Neural progenitor cell (in vitro differentiated cells): ENCODE data around the gene KBTBD6. TPM values are rescaled to one million over a fixed set of nuclear protein-coding genes. Genes with fewer than 3 reads are reported as not detected.

Experiments used
- DNase-seq: peaks from one replicate; pipeline ENCODE4 v3.0.0-alpha.2; 2016; ENCODE audit warnings: low spot score
- H2AFZ ChIP-seq: fragments of 200-600 bp; sonication (generic); replicated peaks from 2 replicates; pipeline ENCODE4 v1.6.1; 2016; ENCODE audit warnings: antibody characterized with exemption
- H3F3A ChIP-seq: fragments of 200-600 bp; sonication (generic); 2 replicates; pipeline ENCODE4 v1.6.1; 2016; ENCODE audit warnings: antibody characterized with exemption, low read depth
- H3K27ac ChIP-seq: fragments of 200-600 bp; sonication (generic); 2 replicates; pipeline ENCODE4 v1.5.1; 2016; ENCODE audit warnings: mild to moderate bottlenecking
- H3K27me3 ChIP-seq: fragments of 200-600 bp; sonication (generic); 2 replicates; pipeline ENCODE4 v1.6.1; 2016; ENCODE audit warnings: mild to moderate bottlenecking, moderate library complexity
- H3K36me3 ChIP-seq: fragments of 200-600 bp; sonication (generic); 2 replicates; pipeline ENCODE4 v1.5.1; 2016
- H3K4me1 ChIP-seq: fragments of 200-600 bp; sonication (generic); 2 replicates; pipeline ENCODE4 v1.6.1; 2016; ENCODE audit warnings: mixed run types
- H3K4me2 ChIP-seq: fragments of 200-600 bp; sonication (generic); 2 replicates; pipeline ENCODE4 v1.6.1; 2016
- H3K4me3 ChIP-seq: fragments of 200-600 bp; sonication (generic); 2 replicates; pipeline ENCODE4 v1.5.1; 2016
- H3K79me2 ChIP-seq: fragments of 200-600 bp; sonication (generic); 2 replicates; pipeline ENCODE4 v1.6.1; 2016; ENCODE audit warnings: low read depth
- H3K9ac ChIP-seq: fragments of 200-600 bp; sonication (generic); 2 replicates; pipeline ENCODE4 v1.6.1; 2016
- H3K9me3 ChIP-seq: fragments of 200-600 bp; sonication (generic); 2 replicates; pipeline ENCODE4 v1.5.1; 2016; ENCODE audit warnings: low read depth
- H4K20me1 ChIP-seq: fragments of 200-600 bp; sonication (generic); 2 replicates; pipeline ENCODE4 v1.6.1; 2016; ENCODE audit warnings: low read depth
- H3K27ac Mint-ChIP-seq: 3 replicates; pipeline ENCODE4 v1.8.0; 2021; ENCODE audit warnings: mixed read lengths
- H3K27me3 Mint-ChIP-seq: 2 replicates; pipeline ENCODE4 v1.8.0; 2022; ENCODE audit warnings: low read depth, mild to moderate bottlenecking, inconsistent platforms, moderate library complexity, mixed read lengths; ENCODE audit not compliant: insufficient read depth
- H3K36me3 Mint-ChIP-seq: 3 replicates; pipeline ENCODE4 v1.8.0; 2021; ENCODE audit warnings: mixed read lengths
- H3K4me1 Mint-ChIP-seq: 3 replicates; pipeline ENCODE4 v1.8.0; 2021; ENCODE audit warnings: mixed read lengths
- H3K4me3 Mint-ChIP-seq: 3 replicates; pipeline ENCODE4 v1.8.0; 2021; ENCODE audit warnings: mild to moderate bottlenecking, moderate library complexity, mixed read lengths
- H3K9me3 Mint-ChIP-seq: 3 replicates; pipeline ENCODE4 v1.8.0; 2020; ENCODE audit warnings: mixed read lengths
- CTCF ChIP-seq: fragments of 200-600 bp; sonication (generic); IDR thresholded peaks from 2 replicates; pipeline ENCODE4 v1.5.1; 2017; ENCODE audit warnings: antibody characterized with exemption, mild to moderate bottlenecking
- EZH2 ChIP-seq: fragments of 200-600 bp; sonication (generic); IDR thresholded peaks from 2 replicates; pipeline ENCODE4 v1.6.1; 2017; ENCODE audit warnings: antibody characterized with exemption, mild to moderate bottlenecking, moderate library complexity
- EZH2phosphoT487 ChIP-seq: fragments of 200-600 bp; sonication (generic); IDR thresholded peaks from 2 replicates; pipeline ENCODE4 v1.6.1; 2017; ENCODE audit warnings: antibody characterized with exemption
- total RNA-seq: library from RNA; depleted of rRNA; stranded (reverse); fragments of >200 nt; gene quantifications from 2 replicates; pipeline ENCODE4 v1.2.3, GENCODE V29; 2015; ENCODE audit warnings: low replicate concordance

KBTBD6 gene
- total RNA-seq, 1 donor from 2014 or later = 14.4 TPM

GRCh38 chr13:41130356-41130755 is 2.2 kb downstream of the KBTBD6 start:
- Histone ChIP-seq H3K4me3 (peak overlapping the region; percentile 30), H3K9ac (peak overlapping the region; percentile 36), H3K27me3 (no peaks in the 10 kb centered on the region), H3K4me1 (peaks cover 19% of the 10 kb centered on the region), H3K36me3 (no peaks in the 10 kb centered on the region), H4K20me1 (no peaks in the 10 kb centered on the region), H3K79me2 (peaks cover 58% of the 10 kb centered on the region), H3K27ac (no peak overlapping the region), H3F3A (no peaks in the 10 kb centered on the region), H3K4me2 (peak overlapping the region; percentile 71), H3K9me3 (no peaks in the 10 kb centered on the region), H2AFZ (no peak overlapping the region)
- H3K4me1 Mint-ChIP-seq = peaks cover 28% of the 10 kb centered on the region
- H3K4me3 Mint-ChIP-seq = peak overlapping the region; percentile 96
- no peak for TF ChIP-seq CTCF
- TF ChIP-seq EZH2phosphoT487 = no peak
- TF ChIP-seq EZH2 = no peak
- peaks cover 8% of the 10 kb centered on the region for H3K27me3 Mint-ChIP-seq
- DNase-seq = no peak
- H3K27ac Mint-ChIP-seq = no peak overlapping the region
- peaks cover 20% of the 10 kb centered on the region for H3K36me3 Mint-ChIP-seq
- H3K9me3 Mint-ChIP-seq = no peaks in the 10 kb centered on the region

- Mint-ChIP-seq H3K4me1 (peaks cover 20% of the 10 kb centered on the region), H3K27ac (no peak overlapping the region)
- no peak overlapping the region for H3K4me2 ChIP-seq
Measured at GRCh38 chr13:41127701-41128100, 4.9 kb downstream of the KBTBD6 start.

DNA sequence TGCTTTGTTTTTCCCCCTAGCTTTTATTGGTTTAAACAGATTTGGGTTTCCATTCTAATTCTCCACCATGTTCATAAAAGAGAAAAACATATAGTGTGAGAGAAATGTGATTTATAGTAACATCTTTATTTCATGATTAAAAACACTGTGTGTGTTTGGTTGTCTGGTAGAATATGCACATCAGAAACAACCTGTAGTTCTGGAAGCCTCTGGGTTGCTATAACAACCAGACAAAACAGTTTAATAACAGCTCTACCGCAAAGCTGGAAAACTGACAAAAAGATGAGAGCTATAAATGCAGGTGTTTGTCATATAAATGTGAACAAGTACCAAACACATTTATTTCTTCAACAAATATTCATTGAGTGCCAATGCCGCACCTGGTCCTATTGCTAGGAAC is 9.8 kb downstream of the KBTBD6 start:
- no peaks in the 10 kb centered on the region for H3K27me3 ChIP-seq
- H3K9ac ChIP-seq = no peak overlapping the region
- TF ChIP-seq CTCF (no peak), EZH2phosphoT487 (no peak), EZH2 (no peak)
- H3K79me2 ChIP-seq = peaks cover 3% of the 10 kb centered on the region
- peaks cover 4% of the 10 kb centered on the region for H3K27me3 Mint-ChIP-seq
- peaks cover 4% of the 10 kb centered on the region for H3K36me3 Mint-ChIP-seq
- H2AFZ ChIP-seq = no peak overlapping the region
- H3K4me1 Mint-ChIP-seq = no peaks in the 10 kb centered on the region
- no peak overlapping the region for H3K27ac Mint-ChIP-seq
- H3K4me2 ChIP-seq = no peak overlapping the region
- H3K36me3 ChIP-seq = no peaks in the 10 kb centered on the region
- H3F3A ChIP-seq = no peaks in the 10 kb centered on the region
- no peak overlapping the region for H3K4me3 ChIP-seq
- no peaks in the 10 kb centered on the region for H4K20me1 ChIP-seq
- H3K4me1 ChIP-seq = no peaks in the 10 kb centered on the region
- H3K9me3 ChIP-seq = no peaks in the 10 kb centered on the region
- H3K9me3 Mint-ChIP-seq = no peaks in the 10 kb centered on the region
- no peak overlapping the region for H3K27ac ChIP-seq
- DNase-seq = no peak
- H3K4me3 Mint-ChIP-seq = no peak overlapping the region

More at GRCh38 chr13:41127701-41128100, 4.9 kb downstream of the KBTBD6 start:
- Histone ChIP-seq H3K36me3 (no peaks in the 10 kb centered on the region), H3K9ac (no peak overlapping the region), H2AFZ (no peak overlapping the region), H3K79me2 (peaks cover 45% of the 10 kb centered on the region), H3K27ac (no peak overlapping the region), H3F3A (no peaks in the 10 kb centered on the region), H3K9me3 (no peaks in the 10 kb centered on the region), H3K4me3 (no peak overlapping the region), H3K4me1 (peaks cover 19% of the 10 kb centered on the region), H3K27me3 (no peaks in the 10 kb centered on the region), H4K20me1 (no peaks in the 10 kb centered on the region)
- Mint-ChIP-seq H3K36me3 (peaks cover 22% of the 10 kb centered on the region), H3K27me3 (peaks cover 8% of the 10 kb centered on the region), H3K4me3 (no peak overlapping the region), H3K9me3 (no peaks in the 10 kb centered on the region)
- DNase-seq = no peak
- TF ChIP-seq CTCF = no peak
- no peak for TF ChIP-seq EZH2
- TF ChIP-seq EZH2phosphoT487 = no peak

DNA sequence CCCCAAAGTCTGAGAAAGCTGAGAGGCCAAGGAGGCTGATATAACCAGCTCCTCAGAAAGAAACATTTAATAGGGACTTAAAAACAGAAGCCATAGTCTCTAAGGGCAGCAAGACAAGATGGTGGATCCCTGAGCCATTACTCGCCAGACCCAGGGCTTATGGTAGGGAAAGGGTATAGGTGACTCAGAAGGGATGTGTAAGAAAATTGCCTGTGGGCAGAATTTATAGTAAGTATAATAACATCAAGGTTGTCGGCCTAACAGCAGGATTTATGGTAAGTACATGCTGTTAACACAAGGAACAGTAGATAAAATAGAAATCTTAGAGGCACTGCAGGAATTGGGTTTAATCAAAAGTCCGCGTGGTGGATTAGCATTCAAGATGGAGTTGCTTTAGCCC is 14.7 kb downstream of the KBTBD6 start:
- Histone ChIP-seq H3K36me3 (no peaks in the 10 kb centered on the region), H3K27ac (no peak overlapping the region), H3K4me3 (no peak overlapping the region), H3K79me2 (no peaks in the 10 kb centered on the region), H3K9ac (no peak overlapping the region), H4K20me1 (no peaks in the 10 kb centered on the region), H3K27me3 (no peaks in the 10 kb centered on the region), H2AFZ (no peak overlapping the region), H3K4me2 (no peak overlapping the region), H3K4me1 (no peaks in the 10 kb centered on the region), H3F3A (no peaks in the 10 kb centered on the region), H3K9me3 (no peaks in the 10 kb centered on the region)
- Mint-ChIP-seq H3K36me3 (no peaks in the 10 kb centered on the region), H3K4me3 (no peak overlapping the region), H3K27ac (no peak overlapping the region), H3K9me3 (no peaks in the 10 kb centered on the region), H3K27me3 (no peaks in the 10 kb centered on the region), H3K4me1 (no peaks in the 10 kb centered on the region)
- DNase-seq = no peak
- TF ChIP-seq EZH2 (no peak), CTCF (no peak), EZH2phosphoT487 (no peak)
